Omental fat pad (tissue), 4 donors: Measurements from ENCODE around the gene KLF9. TPM values are rescaled to one million over a fixed set of nuclear protein-coding genes. Genes with fewer than 3 reads are reported as not detected.

Experiments used
- ATAC-seq: fragments of 150-250 bp; one replicate; pipeline ENCODE4 v1.9.1; 2016; ENCODE audit warnings: mild to moderate bottlenecking, moderate library complexity; ENCODE audit not compliant: low FRiP score
- DNase-seq: peaks from one replicate; pipeline ENCODE4 v3.0.0-alpha.2; 2019; ENCODE audit warnings: low spot score
- CTCF ChIP-seq, 3 donors: fragments of 450-650 bp; IDR thresholded peaks; one replicate each; pipeline ENCODE4 v1.5.1; 2016 to 2017; ENCODE audit warnings: antibody characterized with exemption in 3 of 3, mild to moderate bottlenecking in 3 of 3, moderate library complexity in 2 of 3
- total RNA-seq, 4 donors: library from RNA; depleted of rRNA; stranded (reverse); fragments of >200 nt; gene quantifications; one replicate each; pipeline ENCODE4 v1.1.0, GENCODE V29; 2016

The KLF9 gene
- total RNA-seq, 4 donors from 2014 or later: 63.4 to 237 (median 164) TPM

GRCh38 chr9:70400107-70400892, 14.2 kb downstream of the KLF9 start:
- no peak for ATAC-seq
- DNase-seq: no peak
- TF ChIP-seq CTCF (IDR thresholded peaks at IDR 0.05): no peak

- TF ChIP-seq CTCF (IDR thresholded peaks at IDR 0.05): no peak
- DNase-seq: no peak
- no peak for ATAC-seq
These were observed 15.3 kb downstream of the KLF9 start for GRCh38 chr9:70399141-70399540.

- TF ChIP-seq CTCF (IDR thresholded peaks at IDR 0.05): no peak
- no peak for DNase-seq
- no peak for ATAC-seq
These were observed 16.3 kb downstream of the KLF9 start for GRCh38 chr9:70398145-70398556.

GRCh38 chr9:70395652-70396051, 18.8 kb downstream of the KLF9 start:
- DNase-seq: no peak
- ATAC-seq: no peak
- TF ChIP-seq CTCF (IDR thresholded peaks at IDR 0.05): no peak

GRCh38 chr9:70392850-70393249, 21.6 kb downstream of the KLF9 start:
- TF ChIP-seq CTCF (IDR thresholded peaks at IDR 0.05): no peak
- DNase-seq: no peak
- ATAC-seq: no peak

- TF ChIP-seq CTCF (IDR thresholded peaks at IDR 0.05): no peak
- no peak for ATAC-seq
- no peak for DNase-seq
These were observed 22.3 kb downstream of the KLF9 start for GRCh38 chr9:70392189-70392588.

- DNase-seq (no peak), ATAC-seq (no peak)
- TF ChIP-seq CTCF (IDR thresholded peaks at IDR 0.05): no peak
These were observed 23.5 kb downstream of the KLF9 start for GRCh38 chr9:70390933-70391341.
